ENCODE data around the gene CDON.

The CDON gene

GRCh38 chr11:126049159-126049558 is 13.5 kb downstream of the CDON start:
- H3K9ac ChIP-seq, result no peak overlapping the region
- no peaks in the 10 kb centered on the region for H3K4me1 ChIP-seq (ENCODE audit: low read depth, poor library complexity, severe bottlenecking)
- H3K27me3 ChIP-seq (ENCODE audit: insufficient read depth, low read depth), result no peaks in the 10 kb centered on the region
- no peak overlapping the region for H3K27ac ChIP-seq
- no peaks in the 10 kb centered on the region for H3K79me2 ChIP-seq (ENCODE audit: insufficient read depth, low read depth)
- H4K20me1 ChIP-seq (ENCODE audit: insufficient read depth), result no peaks in the 10 kb centered on the region
- TF ChIP-seq, protein P1, sequence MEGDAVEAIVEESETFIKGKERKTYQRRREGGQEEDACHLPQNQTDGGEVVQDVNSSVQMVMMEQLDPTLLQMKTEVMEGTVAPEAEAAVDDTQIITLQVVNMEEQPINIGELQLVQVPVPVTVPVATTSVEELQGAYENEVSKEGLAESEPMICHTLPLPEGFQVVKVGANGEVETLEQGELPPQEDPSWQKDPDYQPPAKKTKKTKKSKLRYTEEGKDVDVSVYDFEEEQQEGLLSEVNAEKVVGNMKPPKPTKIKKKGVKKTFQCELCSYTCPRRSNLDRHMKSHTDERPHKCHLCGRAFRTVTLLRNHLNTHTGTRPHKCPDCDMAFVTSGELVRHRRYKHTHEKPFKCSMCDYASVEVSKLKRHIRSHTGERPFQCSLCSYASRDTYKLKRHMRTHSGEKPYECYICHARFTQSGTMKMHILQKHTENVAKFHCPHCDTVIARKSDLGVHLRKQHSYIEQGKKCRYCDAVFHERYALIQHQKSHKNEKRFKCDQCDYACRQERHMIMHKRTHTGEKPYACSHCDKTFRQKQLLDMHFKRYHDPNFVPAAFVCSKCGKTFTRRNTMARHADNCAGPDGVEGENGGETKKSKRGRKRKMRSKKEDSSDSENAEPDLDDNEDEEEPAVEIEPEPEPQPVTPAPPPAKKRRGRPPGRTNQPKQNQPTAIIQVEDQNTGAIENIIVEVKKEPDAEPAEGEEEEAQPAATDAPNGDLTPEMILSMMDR (conservative IDR thresholded peaks at IDR 0.05; ENCODE audit: low read depth, low read length), result no peak
- no peaks in the 10 kb centered on the region for H3K36me3 ChIP-seq (ENCODE audit: insufficient read depth)
- H2AFZ ChIP-seq (ENCODE audit: low read depth), result no peak overlapping the region
- no peak overlapping the region for H3K4me3 ChIP-seq (IDR thresholded peaks at IDR 0.05; ENCODE audit: insufficient read depth, low read depth, low read length)
- no peak overlapping the region for H3K4me2 ChIP-seq

- no peaks in the 10 kb centered on the region for H3K79me2 ChIP-seq (ENCODE audit: insufficient read depth, low read depth)
- H3K4me2 ChIP-seq, result no peak overlapping the region
- H3K27me3 ChIP-seq (ENCODE audit: insufficient read depth, low read depth), result no peaks in the 10 kb centered on the region
- no peak overlapping the region for H2AFZ ChIP-seq (ENCODE audit: low read depth)
- no peaks in the 10 kb centered on the region for H4K20me1 ChIP-seq (ENCODE audit: insufficient read depth)
- H3K27ac ChIP-seq, result no peak overlapping the region
- TF ChIP-seq, protein P1 (conservative IDR thresholded peaks at IDR 0.05; ENCODE audit: low read depth, low read length), result no peak
- H3K4me1 ChIP-seq (ENCODE audit: low read depth, poor library complexity, severe bottlenecking), result no peaks in the 10 kb centered on the region
- H3K36me3 ChIP-seq (ENCODE audit: insufficient read depth), result no peaks in the 10 kb centered on the region
- H3K9ac ChIP-seq, result no peak overlapping the region
- no peak overlapping the region for H3K4me3 ChIP-seq (IDR thresholded peaks at IDR 0.05; ENCODE audit: insufficient read depth, low read depth, low read length)
Observed at GRCh38 chr11:126048197-126048596, 14.5 kb downstream of the CDON start.

DNA sequence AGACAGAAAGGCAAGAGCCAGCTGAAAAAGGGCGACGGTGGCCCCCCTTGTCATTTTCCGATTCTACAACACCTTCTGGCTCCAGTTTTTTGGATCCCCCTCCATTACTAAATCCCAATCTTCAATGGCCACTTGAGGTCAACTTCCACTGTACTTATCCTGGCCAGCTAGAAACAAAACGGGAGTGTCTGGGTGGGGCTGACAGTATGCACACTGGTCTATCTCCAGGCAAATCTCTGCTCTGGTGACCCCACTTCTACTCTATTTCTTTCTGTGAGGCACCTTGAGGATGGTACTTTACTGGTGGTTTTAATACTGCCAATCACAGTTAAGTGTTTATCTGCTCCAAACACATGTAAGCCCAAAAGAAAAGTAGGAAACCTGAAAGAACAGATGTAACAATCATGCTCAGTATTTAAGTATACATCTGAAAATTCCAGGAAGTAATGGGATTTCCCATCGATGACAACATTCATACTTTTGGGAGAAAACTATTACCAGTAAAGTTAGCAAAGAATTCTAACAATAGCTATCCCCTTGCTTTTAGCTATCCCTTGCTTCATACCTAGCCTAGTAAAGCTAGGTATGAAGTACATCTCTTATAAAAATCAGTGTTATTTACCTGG is 16.0 kb downstream of the CDON start:
- no peak overlapping the region for H2AFZ ChIP-seq (ENCODE audit: low read depth)
- no peaks in the 10 kb centered on the region for H3K36me3 ChIP-seq (ENCODE audit: insufficient read depth)
- no peaks in the 10 kb centered on the region for H3K4me1 ChIP-seq (ENCODE audit: low read depth, poor library complexity, severe bottlenecking)
- no peak overlapping the region for H3K4me2 ChIP-seq
- no peaks in the 10 kb centered on the region for H3K27me3 ChIP-seq (ENCODE audit: insufficient read depth, low read depth)
- TF ChIP-seq, protein P1 (conservative IDR thresholded peaks at IDR 0.05; ENCODE audit: low read depth, low read length), result no peak
- no peaks in the 10 kb centered on the region for H3K79me2 ChIP-seq (ENCODE audit: insufficient read depth, low read depth)
- no peak overlapping the region for H3K9ac ChIP-seq
- H3K27ac ChIP-seq, result no peak overlapping the region
- H3K4me3 ChIP-seq (IDR thresholded peaks at IDR 0.05; ENCODE audit: insufficient read depth, low read depth, low read length), result no peak overlapping the region
- no peaks in the 10 kb centered on the region for H4K20me1 ChIP-seq (ENCODE audit: insufficient read depth)

- no peak overlapping the region for H3K27ac ChIP-seq
- no peaks in the 10 kb centered on the region for H3K36me3 ChIP-seq (ENCODE audit: insufficient read depth)
- no peaks in the 10 kb centered on the region for H4K20me1 ChIP-seq (ENCODE audit: insufficient read depth)
- no peaks in the 10 kb centered on the region for H3K79me2 ChIP-seq (ENCODE audit: insufficient read depth, low read depth)
- H3K4me3 ChIP-seq (IDR thresholded peaks at IDR 0.05; ENCODE audit: insufficient read depth, low read depth, low read length), result no peak overlapping the region
- TF ChIP-seq, protein P1 (conservative IDR thresholded peaks at IDR 0.05; ENCODE audit: low read depth, low read length), result no peak
- no peaks in the 10 kb centered on the region for H3K27me3 ChIP-seq (ENCODE audit: insufficient read depth, low read depth)
- H3K4me1 ChIP-seq (ENCODE audit: low read depth, poor library complexity, severe bottlenecking), result no peaks in the 10 kb centered on the region
- H2AFZ ChIP-seq (ENCODE audit: low read depth), result no peak overlapping the region
- no peak overlapping the region for H3K4me2 ChIP-seq
- H3K9ac ChIP-seq, result no peak overlapping the region
Observed at GRCh38 chr11:126039485-126040271, 23.0 kb downstream of the CDON start.
